Fibroblast of the conjunctiva (primary cell): ENCODE data around the gene SOX6.
"Not testable (repeated sequence)": the region's sequence is repeated elsewhere in the genome, so short reads cannot be mapped to it uniquely, and the experiment has no call there.

Experiments used
- DNase-seq: peaks from one replicate; pipeline ENCODE4 v3.0.0-alpha.2; 2010; ENCODE audit warnings: low read depth

SOX6 gene

GRCh38 chr11:16356057-16356760 is at the start of gene SOX6:
TSS of gene SOX6 (minus strand) at chr11:16356546. CDS start at chr11:16341248, 15,298 bp downstream.
- DNase-seq: no peak

GRCh38 chr11:16404781-16405285 is 48.5 kb upstream of the SOX6 start:
- DNase-seq: no peak

- DNase-seq: no peak
Observed at GRCh38 chr11:16403851-16404250, 47.5 kb upstream of the SOX6 start.

- DNase-seq: no peak
Observed at GRCh38 chr11:16403448-16403803, 47.1 kb upstream of the SOX6 start.

GRCh38 chr11:16402654-16403447 is 46.5 kb upstream of the SOX6 start:
- no peak for DNase-seq

- DNase-seq: no peak
Observed at GRCh38 chr11:16397390-16397789, 41.0 kb upstream of the SOX6 start.

GRCh38 chr11:16395601-16396000 is 39.3 kb upstream of the SOX6 start:
- no peak for DNase-seq

- DNase-seq: no peak
Observed at GRCh38 chr11:16394947-16395346, 38.6 kb upstream of the SOX6 start.

GRCh38 chr11:16393340-16393739 is 37.0 kb upstream of the SOX6 start:
- DNase-seq: no peak

GRCh38 chr11:16392616-16393015 is 36.3 kb upstream of the SOX6 start:
- DNase-seq: no peak

- DNase-seq: not testable (repeated sequence)
Observed at GRCh38 chr11:16390826-16391225, 34.5 kb upstream of the SOX6 start.

GRCh38 chr11:16385099-16385498 is 28.8 kb upstream of the SOX6 start:
- DNase-seq: no peak

GRCh38 chr11:16382638-16383380 is 26.5 kb upstream of the SOX6 start:
- DNase-seq: peak; percentile 33

GRCh38 chr11:16382186-16382585 is 25.8 kb upstream of the SOX6 start:
- DNase-seq: no peak

- no peak for DNase-seq
Observed at GRCh38 chr11:16380941-16381568, 24.7 kb upstream of the SOX6 start.

GRCh38 chr11:16378906-16379305 is 22.6 kb upstream of the SOX6 start:
- DNase-seq: no peak

GRCh38 chr11:16377746-16378145 is 21.4 kb upstream of the SOX6 start:
- DNase-seq: no peak

- not testable (repeated sequence) for DNase-seq
Observed at GRCh38 chr11:16375664-16376063, 19.3 kb upstream of the SOX6 start.

GRCh38 chr11:16373768-16374167 is 17.4 kb upstream of the SOX6 start:
- no peak for DNase-seq

- no peak for DNase-seq
Observed at GRCh38 chr11:16372355-16372754, 16.0 kb upstream of the SOX6 start.

- DNase-seq: no peak
Observed at GRCh38 chr11:16367252-16367651, 10.9 kb upstream of the SOX6 start.

- DNase-seq: no peak
Observed at GRCh38 chr11:16365581-16366228, 9.4 kb upstream of the SOX6 start.
